Keratinocyte (primary cell): ENCODE data around the gene ANKRD39. TPM values are rescaled to one million over a fixed set of nuclear protein-coding genes. Genes with fewer than 3 reads are reported as not detected.

ENCODE experiments used
- DNase-seq: peaks from one replicate; pipeline ENCODE4 v3.0.0-alpha.2; 2011; ENCODE audit warnings: low read depth, missing footprints, low spot score
- FAIRE-seq: peaks from 2 replicates; lab custom pipeline; 2011; peaks lifted over from hg19 to GRCh38; lab: Jason Lieb, UNC
- H2AFZ ChIP-seq: 2 replicates; pipeline ENCODE4 v1.6.0; 2012; ENCODE audit warnings: low read length, control low read depth, inconsistent platforms; ENCODE audit not compliant: control insufficient read depth
- H3K27ac ChIP-seq: 2 replicates; pipeline ENCODE4 v1.5.1; 2011; ENCODE audit warnings: low read length; ENCODE audit not compliant: control insufficient read depth, insufficient read depth
- H3K27me3 ChIP-seq: 3 replicates; pipeline ENCODE4 v1.6.0; 2011; ENCODE audit warnings: low read length; ENCODE audit not compliant: control insufficient read depth, insufficient read depth; ENCODE audit errors: extremely low read depth
- H3K36me3 ChIP-seq, 2 experiments: 2 replicates in 1 of 2; 3 replicates in 1 of 2; pipeline ENCODE4 v1.5.1; 2011; ENCODE audit warnings: low read length in 2 of 2, mild to moderate bottlenecking in 1 of 2; ENCODE audit not compliant: control insufficient read depth in 2 of 2, insufficient read depth in 2 of 2; ENCODE audit errors: extremely low read depth in 1 of 2
- H3K4me1 ChIP-seq: 3 replicates; pipeline ENCODE4 v1.5.1; 2011; ENCODE audit warnings: low read length; ENCODE audit not compliant: control insufficient read depth, insufficient read depth; ENCODE audit errors: extremely low read depth
- H3K4me2 ChIP-seq: 3 replicates; pipeline ENCODE4 v1.6.0; 2011; ENCODE audit warnings: low read depth, low read length; ENCODE audit not compliant: control insufficient read depth, insufficient read depth; ENCODE audit errors: extremely low read depth
- H3K4me3 ChIP-seq, 3 experiments: fragments of 200-600 bp in 1 of 3; sonication (generic) in 1 of 3; 2 replicates in 2 of 3; 3 replicates in 1 of 3; pipeline ENCODE4 v1.5.1; 2011 to 2016; ENCODE audit warnings: low read length in 3 of 3, mild to moderate bottlenecking in 3 of 3, control low read depth in 2 of 3, inconsistent platforms in 1 of 3, low read depth in 1 of 3, mixed read lengths in 1 of 3, mixed run types in 1 of 3, moderate library complexity in 1 of 3; ENCODE audit not compliant: control insufficient read depth in 2 of 3, insufficient read depth in 2 of 3; ENCODE audit errors: extremely low read depth in 1 of 3
- H3K79me2 ChIP-seq: 2 replicates; pipeline ENCODE4 v1.6.0; 2012; ENCODE audit warnings: low read length; ENCODE audit not compliant: control insufficient read depth, insufficient read depth
- H3K9ac ChIP-seq: 3 replicates; pipeline ENCODE4 v1.6.0; 2011; ENCODE audit warnings: low read length; ENCODE audit not compliant: control insufficient read depth, insufficient read depth; ENCODE audit errors: extremely low read depth
- H3K9me1 ChIP-seq: 3 replicates; pipeline ENCODE4 v1.6.0; 2011; ENCODE audit warnings: low read length; ENCODE audit not compliant: control insufficient read depth, insufficient read depth; ENCODE audit errors: extremely low read depth
- H3K9me3 ChIP-seq: 2 replicates; pipeline ENCODE4 v1.5.1; 2012; ENCODE audit warnings: low read depth, low read length; ENCODE audit not compliant: control insufficient read depth
- H4K20me1 ChIP-seq: 3 replicates; pipeline ENCODE4 v1.6.0; 2011; ENCODE audit warnings: low read length; ENCODE audit not compliant: control insufficient read depth, insufficient read depth; ENCODE audit errors: extremely low read depth
- CTCF ChIP-seq, 3 experiments: IDR thresholded peaks in 1 of 3; conservative IDR thresholded peaks in 1 of 3; optimal IDR thresholded peaks in 1 of 3; 2 replicates in 2 of 3; 3 replicates in 1 of 3; pipeline versions ENCODE3 to v1.5.1; 2011; ENCODE audit warnings: low read length in 3 of 3, mild to moderate bottlenecking in 3 of 3, moderate library complexity in 2 of 3, control low read depth in 1 of 3, inconsistent platforms in 1 of 3; ENCODE audit not compliant: insufficient read depth in 2 of 3; ENCODE audit errors: extremely low read depth in 1 of 3
- EZH2 ChIP-seq: IDR thresholded peaks from one replicate; pipeline ENCODE4 v1.6.1; 2012; ENCODE audit warnings: inconsistent platforms, mild to moderate bottlenecking, low read length, moderate library complexity
- dilution Hi-C: fragments of 300-500 bp; cut with MboI; formaldehyde crosslinking; loops from one replicate; pipeline ENCODE4 v1.7.0; 2020; ENCODE audit warnings: low sequenced_read_pairs; ENCODE audit not compliant: extremely low pct_ligation_motif_present
- polyA plus RNA-seq, 5 experiments: library from polyadenylated mRNA; depleted of rRNA in 3 of 5; stranded (reverse) in 3 of 5; stranded (forward) in 1 of 5; unstranded in 1 of 5; fragments of >200 nt; gene quantifications; 1 replicate in 1 of 5; 2 replicates in 3 of 5; 3 replicates in 1 of 5; pipeline versions ENCODE4 v1.2.1 to v1.2.3, GENCODE V29; 2011 to 2012; ENCODE audit warnings: missing spikeins in 2 of 5, low read depth in 1 of 5, low replicate concordance in 1 of 5

ANKRD39 gene
- polyA plus RNA-seq, 1 donor (not counting 4 experiments of a cell fraction or from before 2014, with no cell fraction given), result 7.2 TPM

GRCh38 chr2:96869822-96870625 lies 12.2 kb upstream of the ANKRD39 start, which contains the start of gene SEMA4C:
Gene SEMA4C (minus strand): TSS chr2:96870080. CDS start chr2:96867886, 2,194 bp downstream.
- Histone ChIP-seq H4K20me1 (no peaks in the 10 kb centered on the region), H3K9ac (peak within 1 kb of the TSS; percentile 60), H3K9me1 (peaks cover 3% of the 10 kb centered on the region), H3K4me3 (peak within 1 kb of the TSS; percentile 75 to 90 (median 80)), H3K27me3 (no peaks in the 10 kb centered on the region), H3K27ac (peak within 1 kb of the TSS; percentile 61), H2AFZ (peak within 1 kb of the TSS; percentile 65), H3K79me2 (peaks cover 9% of the 10 kb centered on the region), H3K4me2 (peak within 1 kb of the TSS; percentile 93), H3K9me3 (no peaks in the 10 kb centered on the region), H3K36me3 (peaks cover 10 to 14% of the 10 kb centered on the region in 2 experiments), H3K4me1 (peaks cover 42% of the 10 kb centered on the region)
- TF ChIP-seq EZH2, result no peak
- no peak for TF ChIP-seq CTCF (optimal IDR thresholded peaks at IDR 0.05 in 1 of 3, IDR thresholded peaks at IDR 0.05 in 1 of 3, conservative IDR thresholded peaks at IDR 0.05 in 1 of 3; ENCODE audit: extremely low read depth in 1 of 3, insufficient read depth in 2 of 3, low read length in 3 of 3)
- dilution Hi-C loops, result no loop called here
- FAIRE-seq (no peak), DNase-seq (no peak)

- peak overlapping the region; percentile 93 for H3K4me2 ChIP-seq
- H3K9me1 ChIP-seq, result peaks cover 3% of the 10 kb centered on the region
- no peaks in the 10 kb centered on the region for H3K27me3 ChIP-seq
- H3K4me3 ChIP-seq, result peak overlapping the region; percentile 75 to 90 (median 80)
- peaks cover 9% of the 10 kb centered on the region for H3K79me2 ChIP-seq
- DNase-seq (no peak), FAIRE-seq (no peak)
- H3K36me3 ChIP-seq, result peaks cover 16 to 21% of the 10 kb centered on the region in 2 experiments
- no peaks in the 10 kb centered on the region for H4K20me1 ChIP-seq
- H3K9me3 ChIP-seq, result no peaks in the 10 kb centered on the region
- H3K9ac ChIP-seq, result peak overlapping the region; percentile 60
- no peak for TF ChIP-seq CTCF (optimal IDR thresholded peaks at IDR 0.05 in 1 of 3, IDR thresholded peaks at IDR 0.05 in 1 of 3, conservative IDR thresholded peaks at IDR 0.05 in 1 of 3; ENCODE audit: extremely low read depth in 1 of 3, insufficient read depth in 2 of 3, low read length in 3 of 3)
- no peak for TF ChIP-seq EZH2
- dilution Hi-C loops, result no loop called here
- H3K27ac ChIP-seq, result no peak overlapping the region
- peaks cover 38% of the 10 kb centered on the region for H3K4me1 ChIP-seq
- H2AFZ ChIP-seq, result peak overlapping the region; percentile 3
Observed at GRCh38 chr2:96869281-96869821, 11.5 kb upstream of the ANKRD39 start.
